ENCODE measurements around the gene PIK3C2G. TPM values are rescaled to one million over a fixed set of nuclear protein-coding genes. Genes with fewer than 3 reads are reported as not detected.

The PIK3C2G gene
- total RNA-seq, 1 donor from 2014 or later, result 26.0 TPM

DNA sequence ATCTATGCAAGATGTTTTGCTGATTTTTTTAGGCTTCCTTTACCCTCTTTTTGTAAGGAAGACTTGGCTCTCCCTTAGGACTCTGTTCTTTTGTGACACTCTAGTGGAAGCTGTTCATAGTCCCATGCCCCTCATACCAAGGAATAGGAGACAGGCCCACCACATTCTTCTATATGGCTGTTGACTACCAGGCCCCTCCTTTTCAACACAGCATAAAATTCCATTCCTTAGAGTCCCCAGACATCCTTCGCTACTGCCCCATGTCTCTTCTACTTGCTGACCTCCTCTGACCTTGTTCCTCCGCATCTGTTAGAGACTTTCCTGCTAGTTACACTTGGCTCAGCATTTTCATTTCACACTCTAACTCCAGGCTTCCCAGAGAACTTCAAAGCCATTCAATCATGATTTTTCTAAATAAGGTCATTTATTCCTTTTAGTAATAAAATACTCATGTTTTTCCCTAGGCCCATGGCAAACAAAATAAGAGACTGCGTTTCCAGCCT, 9.7 kb downstream of the PIK3C2G start:
- Mint-ChIP-seq H3K36me3 (ENCODE audit: insufficient read depth) (peaks cover 10% of the 10 kb centered on the region), H3K4me1 (ENCODE audit: low read depth) (peaks cover 17% of the 10 kb centered on the region), H3K4me3 (ENCODE audit: low read depth) (no peak overlapping the region), H3K9me3 (ENCODE audit: low read depth) (peaks cover 8% of the 10 kb centered on the region), H3K27me3 (no peaks in the 10 kb centered on the region), H3K27ac (peak overlapping the region; percentile 1)
- TF ChIP-seq, protein P1, sequence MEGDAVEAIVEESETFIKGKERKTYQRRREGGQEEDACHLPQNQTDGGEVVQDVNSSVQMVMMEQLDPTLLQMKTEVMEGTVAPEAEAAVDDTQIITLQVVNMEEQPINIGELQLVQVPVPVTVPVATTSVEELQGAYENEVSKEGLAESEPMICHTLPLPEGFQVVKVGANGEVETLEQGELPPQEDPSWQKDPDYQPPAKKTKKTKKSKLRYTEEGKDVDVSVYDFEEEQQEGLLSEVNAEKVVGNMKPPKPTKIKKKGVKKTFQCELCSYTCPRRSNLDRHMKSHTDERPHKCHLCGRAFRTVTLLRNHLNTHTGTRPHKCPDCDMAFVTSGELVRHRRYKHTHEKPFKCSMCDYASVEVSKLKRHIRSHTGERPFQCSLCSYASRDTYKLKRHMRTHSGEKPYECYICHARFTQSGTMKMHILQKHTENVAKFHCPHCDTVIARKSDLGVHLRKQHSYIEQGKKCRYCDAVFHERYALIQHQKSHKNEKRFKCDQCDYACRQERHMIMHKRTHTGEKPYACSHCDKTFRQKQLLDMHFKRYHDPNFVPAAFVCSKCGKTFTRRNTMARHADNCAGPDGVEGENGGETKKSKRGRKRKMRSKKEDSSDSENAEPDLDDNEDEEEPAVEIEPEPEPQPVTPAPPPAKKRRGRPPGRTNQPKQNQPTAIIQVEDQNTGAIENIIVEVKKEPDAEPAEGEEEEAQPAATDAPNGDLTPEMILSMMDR (IDR thresholded peaks at IDR 0.05; ENCODE audit: unreplicated experiment), result no peak
- no peak for DNase-seq (ENCODE audit: low spot score, unreplicated experiment)

DNA sequence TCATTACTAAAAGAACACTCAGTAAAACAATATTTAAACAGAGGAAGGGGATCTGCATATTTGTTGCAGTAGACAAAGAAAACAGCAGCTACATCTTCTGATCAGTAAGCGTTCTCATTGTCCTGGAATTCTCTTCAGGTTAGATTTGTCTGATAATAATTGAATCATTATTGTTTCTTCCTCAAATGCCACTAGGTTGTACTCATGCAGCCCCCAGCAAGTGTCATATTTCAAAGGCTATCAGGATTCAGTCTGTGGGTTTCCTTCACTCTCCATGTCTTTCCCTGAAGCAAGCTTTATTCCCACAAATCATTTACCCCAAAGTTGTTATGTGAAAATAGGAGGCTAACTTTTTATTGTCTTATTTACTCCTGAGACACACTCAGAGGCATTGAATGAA, 14.7 kb downstream of the PIK3C2G start:
- Mint-ChIP-seq H3K36me3 (ENCODE audit: insufficient read depth) (peaks cover 9% of the 10 kb centered on the region), H3K4me1 (ENCODE audit: low read depth) (peaks cover 12% of the 10 kb centered on the region), H3K27ac (peak overlapping the region; percentile 8), H3K27me3 (no peaks in the 10 kb centered on the region), H3K9me3 (ENCODE audit: low read depth) (peaks cover 8% of the 10 kb centered on the region), H3K4me3 (ENCODE audit: low read depth) (no peak overlapping the region)
- TF ChIP-seq, protein P1 (IDR thresholded peaks at IDR 0.05; ENCODE audit: unreplicated experiment), result no peak
- no peak for DNase-seq (ENCODE audit: low spot score, unreplicated experiment)

DNA sequence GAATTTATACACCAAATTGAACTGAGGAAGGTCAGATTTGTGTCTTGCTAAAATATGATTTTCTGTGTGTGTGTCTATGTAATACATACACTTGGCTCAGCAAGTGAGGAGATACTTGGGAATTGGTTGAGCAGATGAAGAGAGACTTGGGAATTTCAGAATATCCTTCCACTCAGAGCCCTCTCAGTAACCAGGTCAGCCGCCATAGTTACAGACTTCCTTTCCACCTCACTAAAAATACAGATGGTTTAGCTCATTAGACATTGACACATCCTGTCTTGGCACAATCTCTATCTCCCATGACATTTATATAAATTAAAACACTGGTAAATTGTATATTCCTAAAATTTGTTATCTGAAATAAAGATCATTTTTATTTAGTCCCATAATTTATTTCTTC, 15.9 kb downstream of the PIK3C2G start:
- Mint-ChIP-seq H3K27ac (no peak overlapping the region), H3K4me1 (ENCODE audit: low read depth) (peaks cover 10% of the 10 kb centered on the region)
- DNase-seq (ENCODE audit: low spot score, unreplicated experiment), result no peak

DNA sequence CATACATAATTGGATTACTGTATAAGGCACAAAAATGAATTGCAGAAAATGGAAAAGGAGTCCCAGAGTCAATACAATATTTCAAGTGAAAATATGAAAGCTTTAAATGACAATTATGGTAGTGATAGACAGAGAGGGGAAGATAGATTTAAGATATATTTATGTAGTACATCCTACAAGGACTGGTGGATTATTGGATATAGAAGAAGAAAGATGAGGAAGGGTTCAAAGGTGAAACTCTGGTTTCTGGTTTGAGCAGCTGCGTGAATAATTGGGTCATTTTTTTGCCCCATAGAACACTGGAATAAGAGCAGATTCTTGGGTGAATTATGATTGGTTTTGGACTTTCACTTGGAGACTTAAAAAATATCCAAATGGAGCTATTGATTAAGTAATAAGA, 19.4 kb downstream of the PIK3C2G start:
- Mint-ChIP-seq H3K36me3 (ENCODE audit: insufficient read depth) (peaks cover 3% of the 10 kb centered on the region), H3K27me3 (no peaks in the 10 kb centered on the region), H3K4me1 (ENCODE audit: low read depth) (peaks cover 8% of the 10 kb centered on the region), H3K27ac (no peak overlapping the region), H3K9me3 (ENCODE audit: low read depth) (peaks cover 6% of the 10 kb centered on the region), H3K4me3 (ENCODE audit: low read depth) (no peak overlapping the region)
- DNase-seq (ENCODE audit: low spot score, unreplicated experiment), result no peak
- TF ChIP-seq, protein P1 (IDR thresholded peaks at IDR 0.05; ENCODE audit: unreplicated experiment), result no peak

More for the DNA sequence above, 15.9 kb downstream of the PIK3C2G start:
- Mint-ChIP-seq H3K9me3 (ENCODE audit: low read depth) (peaks cover 8% of the 10 kb centered on the region), H3K27me3 (no peaks in the 10 kb centered on the region), H3K4me3 (ENCODE audit: low read depth) (no peak overlapping the region), H3K36me3 (ENCODE audit: insufficient read depth) (peaks cover 9% of the 10 kb centered on the region)
- TF ChIP-seq, protein P1 (IDR thresholded peaks at IDR 0.05; ENCODE audit: unreplicated experiment), result no peak

DNA sequence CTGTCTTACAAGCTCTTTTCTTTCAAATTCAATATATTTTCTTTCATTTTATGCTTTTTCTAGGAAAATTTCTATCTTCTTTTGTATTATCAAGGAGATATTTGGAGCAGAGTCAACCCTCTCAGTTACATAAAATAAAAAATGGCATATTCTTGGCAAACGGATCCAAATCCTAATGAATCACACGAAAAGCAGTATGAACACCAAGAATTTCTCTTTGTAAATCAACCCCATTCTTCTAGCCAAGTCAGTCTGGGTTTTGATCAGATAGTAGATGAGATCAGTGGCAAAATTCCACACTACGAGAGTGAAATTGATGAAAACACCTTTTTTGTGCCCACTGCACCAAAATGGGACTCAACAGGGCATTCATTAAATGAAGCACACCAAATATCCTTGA, 20.6 kb downstream of the PIK3C2G start:
- Mint-ChIP-seq H3K27me3 (no peaks in the 10 kb centered on the region), H3K9me3 (ENCODE audit: low read depth) (peaks cover 8% of the 10 kb centered on the region), H3K36me3 (ENCODE audit: insufficient read depth) (peaks cover 7% of the 10 kb centered on the region), H3K4me3 (ENCODE audit: low read depth) (no peak overlapping the region), H3K4me1 (ENCODE audit: low read depth) (peaks cover 2% of the 10 kb centered on the region), H3K27ac (no peak overlapping the region)
- DNase-seq (ENCODE audit: low spot score, unreplicated experiment), result no peak
- TF ChIP-seq, protein P1 (IDR thresholded peaks at IDR 0.05; ENCODE audit: unreplicated experiment), result no peak
